K562 (cell line): Measurements from ENCODE around the gene CTIF. TPM values are rescaled to one million over a fixed set of nuclear protein-coding genes. Genes with fewer than 3 reads are reported as not detected.
A peak's percentile ranks its signal among the peaks of the same experiment; 100 is the strongest.

Experiments used
- ATAC-seq: fragments of 200-7000 bp; cut with Tn5 transposase; 3 replicates; pipeline ENCODE4 v1.9.1; 2020; ENCODE audit warnings: moderate library complexity
- BruUV-seq: library from RNA; stranded (reverse); fragments of 400-500 nt; replicated peaks from 2 replicates; lab custom pipeline; 2021; lab: Mats Ljungman, UMichigan
- CTCF ChIA-PET: fragments of 300-600 bp; formaldehyde crosslinking; extraction: SDS; loops from one replicate; lab custom pipeline; 2021; ENCODE audit warnings: low intra/inter-chr PET ratio; lab: Yijun Ruan, JAX
- POLR2A ChIA-PET: fragments of 300-600, 350-650 bp; sonication (Branson Sonifier 250); formaldehyde crosslinking; extraction: SDS; loops from one replicate; lab custom pipeline; 2021; ENCODE audit warnings: antibody characterized with exemption, inconsistent platforms; lab: Yijun Ruan, JAX
- DNase-seq, 4 experiments: peaks; one replicate each; pipeline versions ENCODE4 v3.0.0 to v3.0.0-alpha.2; 2011 to 2018; ENCODE audit warnings: low spot score in 3 of 4, mixed read lengths in 3 of 4; ENCODE audit errors: extremely low read depth in 1 of 4
- FAIRE-seq: peaks from 2 replicates; lab custom pipeline; 2011; peaks lifted over from hg19 to GRCh38; lab: Jason Lieb, UNC
- H2AFZ ChIP-seq: 2 replicates; pipeline ENCODE4 v1.6.0; 2011; ENCODE audit warnings: low read depth, low read length, control low read depth, inconsistent platforms
- H3K27ac ChIP-seq: fragments of 200-600 bp; 3 replicates; pipeline ENCODE4 v1.8.0; 2011; ENCODE audit warnings: low read depth, mild to moderate bottlenecking, control low read depth, inconsistent platforms, low read length, moderate library complexity, mixed read lengths; ENCODE audit errors: extremely low read depth
- H3K27me3 ChIP-seq, 2 experiments: fragments of 300-600 bp in 1 of 2; 2 replicates in 1 of 2; 3 replicates in 1 of 2; pipeline versions ENCODE4 v1.6.0 to v1.8.0; 2011; ENCODE audit warnings: inconsistent platforms in 2 of 2, low read length in 2 of 2, mild to moderate bottlenecking in 1 of 2, mixed read lengths in 1 of 2, moderate library complexity in 1 of 2; ENCODE audit not compliant: control insufficient read depth in 2 of 2, insufficient read depth in 2 of 2
- H3K36me3 ChIP-seq: fragments of 300-600 bp; 3 replicates; pipeline ENCODE4 v1.8.0; 2011; ENCODE audit warnings: mild to moderate bottlenecking, low read length, inconsistent platforms; ENCODE audit not compliant: control insufficient read depth, insufficient read depth
- H3K4me1 ChIP-seq, 2 experiments: fragments of 200-600 bp in 1 of 2; replicated peaks in 1 of 2; 2 replicates in 1 of 2; 3 replicates in 1 of 2; pipeline versions ENCODE4 v1.5.1 to v1.8.0; 2011; ENCODE audit warnings: inconsistent platforms in 2 of 2, low read length in 2 of 2, mild to moderate bottlenecking in 1 of 2, mixed read lengths in 1 of 2, moderate library complexity in 1 of 2; ENCODE audit not compliant: control insufficient read depth in 2 of 2, insufficient read depth in 2 of 2
- H3K4me2 ChIP-seq: 2 replicates; pipeline ENCODE4 v1.6.1; 2011; ENCODE audit warnings: low read length, control low read depth, inconsistent platforms, mixed read lengths; ENCODE audit not compliant: insufficient read depth
- H3K4me3 ChIP-seq: fragments of 200-600 bp; sonication (generic), shearing (Covaris generic); 2 replicates; pipeline ENCODE4 v1.5.1; 2016; ENCODE audit warnings: control low read depth, inconsistent platforms
- H3K79me2 ChIP-seq: fragments of 200-600 bp; 3 replicates; pipeline ENCODE4 v1.8.0; 2011; ENCODE audit warnings: low read length, inconsistent platforms; ENCODE audit not compliant: control insufficient read depth, insufficient read depth
- H3K9ac ChIP-seq, 2 experiments: 2 replicates each; pipeline versions ENCODE4 v1.6.0 to v1.6.1; 2011; ENCODE audit warnings: low read depth in 2 of 2, low read length in 2 of 2, control low read depth in 1 of 2, inconsistent platforms in 1 of 2, mild to moderate bottlenecking in 1 of 2, mixed read lengths in 1 of 2; ENCODE audit not compliant: insufficient read depth in 1 of 2
- H3K9me1 ChIP-seq: one replicate; pipeline ENCODE4 v1.6.0; 2011; ENCODE audit warnings: inconsistent platforms, mild to moderate bottlenecking, low read length, moderate library complexity; ENCODE audit not compliant: control insufficient read depth, insufficient read depth
- H3K9me3 ChIP-seq: replicated peaks from 2 replicates; pipeline ENCODE4 v1.5.1; 2011; ENCODE audit warnings: low read depth, low read length, inconsistent platforms; ENCODE audit not compliant: control insufficient read depth, insufficient read depth
- H4K20me1 ChIP-seq: replicated peaks from 2 replicates; pipeline ENCODE4 v1.6.1; 2011; ENCODE audit warnings: low read length, inconsistent platforms, mixed read lengths; ENCODE audit not compliant: control insufficient read depth, insufficient read depth
- CTBP1 ChIP-seq: fragments of 450-650 bp; IDR thresholded peaks from 2 replicates; pipeline ENCODE4 v1.6.1; 2016; ENCODE audit warnings: borderline replicate concordance
- ELF2 ChIP-seq: fragments of 250-450 bp; sonication (Bioruptor Pico); IDR thresholded peaks from 2 replicates; pipeline ENCODE4 v1.5.0; 2021; ENCODE audit warnings: mild to moderate bottlenecking
- GABPA ChIP-seq: fragments of 200-800 bp; sonication (Bioruptor generic); conservative IDR thresholded peaks from 2 replicates; pipeline ENCODE4 v1.6.1; 2016; ENCODE audit warnings: low read depth, missing genetic modification characterization, missing compliant biosample characterization
- PCBP2 ChIP-seq: fragments of 200-400 bp; formaldehyde crosslinking; IDR thresholded peaks from 2 replicates; pipeline ENCODE4 v1.6.1; 2018; ENCODE audit warnings: low read length, low read depth, mild to moderate bottlenecking, moderate library complexity; ENCODE audit not compliant: poor library complexity, severe bottlenecking
- RBBP5 ChIP-seq: fragments of 200-600 bp; sonication (generic); IDR thresholded peaks from 2 replicates; pipeline ENCODE4 v1.6.1; 2012; ENCODE audit warnings: borderline replicate concordance, mild to moderate bottlenecking, low read length, control low read depth, inconsistent platforms; ENCODE audit not compliant: insufficient read depth, poor library complexity, severe bottlenecking
- SMARCC2 ChIP-seq: fragments of 450-650 bp; IDR thresholded peaks from 2 replicates; pipeline ENCODE4 v1.6.1; 2017; ENCODE audit warnings: antibody characterized with exemption, moderate library complexity, mild to moderate bottlenecking, low read depth
- U2AF2 ChIP-seq: fragments of 200-400 bp; formaldehyde crosslinking; optimal IDR thresholded peaks from 2 replicates; pipeline ENCODE3; 2017; ENCODE audit warnings: low read depth, mild to moderate bottlenecking, low read length
- WGBS: fragments of 100-300 bp; shearing (Covaris generic); methylation state at CpG from one replicate; pipeline ENCODE4 v1.1.6; 2016; ENCODE audit warnings: low coverage, mixed read lengths; ENCODE audit not compliant: insufficient coverage; ENCODE audit errors: missing lambda C conversion rate; 5-methylcytosine and 5-hydroxymethylcytosine counted together
- in situ Hi-C: fragments of 300-500 bp; cut with MboI; formaldehyde crosslinking; loops from 4 replicates; pipeline ENCODE4 v1.15.0; 2018; ENCODE audit warnings: inconsistent platforms, mixed read lengths
- intact Hi-C: fragments of 100-400 bp; cut with micrococcal nuclease; formaldehyde crosslinking; loops from 2 replicates; pipeline ENCODE4 v1.14.2; 2022
- polyA plus RNA-seq, 8 experiments: library from polyadenylated mRNA; depleted of rRNA in 4 of 8; stranded (reverse) in 5 of 8; unstranded in 3 of 8; fragments of >200 nt; fragmentation: Nextera tagmentation in 2 of 8; fragmentation: Illumina TruSeq in 1 of 8; extraction: Ambion mirVana in 2 of 8; extraction: Trizol in 1 of 8; gene quantifications; 2 replicates each; pipeline versions ENCODE4 v1.2.1 to v1.2.3, GENCODE V29; 2011 to 2014; ENCODE audit warnings: inconsistent platforms in 1 of 8, missing spikeins in 1 of 8
- total RNA-seq, 7 experiments: library from RNA; depleted of rRNA in 6 of 7; stranded (reverse); fragments of >200 nt in 6 of 7; fragmentation: Illumina TruSeq in 2 of 7; extraction: Trizol in 2 of 7; gene quantifications; 2 replicates each; pipeline versions ENCODE4 v1.2.1 to v1.2.3, GENCODE V29; 2011 to 2021; ENCODE audit warnings: low replicate concordance in 1 of 7
- TF ChIP-seq, protein P1 (sequence below): sonication (generic); formaldehyde crosslinking; IDR thresholded peaks from 2 replicates; pipeline ENCODE4 v1.8.1; 2023; ENCODE audit warnings: mild to moderate bottlenecking, missing genetic modification reagents, moderate library complexity
- TF ChIP-seq, protein P2 (sequence below): fragments of 250-450 bp; sonication (Bioruptor Pico); IDR thresholded peaks from 2 replicates; pipeline ENCODE4 v1.4.0; 2020; ENCODE audit warnings: mild to moderate bottlenecking, moderate library complexity, borderline replicate concordance
- TF ChIP-seq, protein P3 (sequence below): sonication (generic); formaldehyde crosslinking; IDR thresholded peaks from 2 replicates; pipeline ENCODE4 v1.8.0; 2022; ENCODE audit warnings: mild to moderate bottlenecking, low read depth, missing genetic modification reagents

The CTIF gene
- total and polyA plus RNA-seq, 9 of the 15 experiments (the other 6 are each of a cell fraction or from before 2014, with no cell fraction given), result 0.17 to 11.5 (median 2.2) TPM

DNA sequence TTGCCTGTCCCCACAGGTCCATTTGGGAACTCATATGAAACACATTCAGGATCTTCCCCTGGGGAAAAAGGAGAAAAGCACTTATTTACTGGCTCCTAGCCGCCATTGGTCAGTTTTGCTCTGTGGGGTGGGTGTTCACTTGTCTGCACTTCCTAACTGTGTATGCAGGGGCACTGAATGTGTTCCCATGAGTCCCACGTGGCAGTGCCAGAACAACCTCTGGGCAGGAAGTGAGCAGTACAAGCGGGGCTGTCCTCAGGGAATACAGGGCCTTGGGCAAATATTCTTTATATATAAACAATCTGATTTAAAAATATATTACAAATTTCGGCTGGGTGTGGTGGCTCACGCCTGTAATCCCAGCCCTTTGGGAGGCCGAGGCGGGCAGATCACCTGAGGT, 21.8 kb upstream of the CTIF start:
- no peaks in the 10 kb centered on the region for H4K20me1 ChIP-seq
- no TSS peak for BruUV-seq
- POLR2A ChIA-PET, result no interaction called here
- H3K27ac ChIP-seq, result no peak overlapping the region
- H3K9ac ChIP-seq, result no peak overlapping the region
- no peaks in the 10 kb centered on the region for H3K4me1 ChIP-seq
- WGBS, result 13% methylated on average over 6 of the region's 7 CpGs
- H3K4me2 ChIP-seq, result no peak overlapping the region
- no peak for ATAC-seq
- H3K79me2 ChIP-seq, result no peaks in the 10 kb centered on the region
- H3K27me3 ChIP-seq, result peaks cover under 1 to 24% of the 10 kb centered on the region in 2 experiments; a peak in 3 of 5 replicates
- DNase-seq, result peak in 2 of 4 experiments; percentile 13 to 20
- H3K4me3 ChIP-seq, result no peak overlapping the region
- no peak overlapping the region for H2AFZ ChIP-seq
- H3K9me1 ChIP-seq, result no peaks in the 10 kb centered on the region
- H3K9me3 ChIP-seq, result no peaks in the 10 kb centered on the region
- CTCF ChIA-PET, result no interaction called here
- TF ChIP-seq PCBP2 (no peak), RBBP5 (no peak), U2AF2 (no peak), SMARCC2 (no peak), GABPA (tag) (no peak), CTBP1 (no peak), ELF2 (CRISPR knock-in tag) (no peak)
- TF ChIP-seq, protein P1, sequence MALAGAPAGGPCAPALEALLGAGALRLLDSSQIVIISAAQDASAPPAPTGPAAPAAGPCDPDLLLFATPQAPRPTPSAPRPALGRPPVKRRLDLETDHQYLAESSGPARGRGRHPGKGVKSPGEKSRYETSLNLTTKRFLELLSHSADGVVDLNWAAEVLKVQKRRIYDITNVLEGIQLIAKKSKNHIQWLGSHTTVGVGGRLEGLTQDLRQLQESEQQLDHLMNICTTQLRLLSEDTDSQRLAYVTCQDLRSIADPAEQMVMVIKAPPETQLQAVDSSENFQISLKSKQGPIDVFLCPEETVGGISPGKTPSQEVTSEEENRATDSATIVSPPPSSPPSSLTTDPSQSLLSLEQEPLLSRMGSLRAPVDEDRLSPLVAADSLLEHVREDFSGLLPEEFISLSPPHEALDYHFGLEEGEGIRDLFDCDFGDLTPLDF, result no peak
- TF ChIP-seq, protein P2, sequence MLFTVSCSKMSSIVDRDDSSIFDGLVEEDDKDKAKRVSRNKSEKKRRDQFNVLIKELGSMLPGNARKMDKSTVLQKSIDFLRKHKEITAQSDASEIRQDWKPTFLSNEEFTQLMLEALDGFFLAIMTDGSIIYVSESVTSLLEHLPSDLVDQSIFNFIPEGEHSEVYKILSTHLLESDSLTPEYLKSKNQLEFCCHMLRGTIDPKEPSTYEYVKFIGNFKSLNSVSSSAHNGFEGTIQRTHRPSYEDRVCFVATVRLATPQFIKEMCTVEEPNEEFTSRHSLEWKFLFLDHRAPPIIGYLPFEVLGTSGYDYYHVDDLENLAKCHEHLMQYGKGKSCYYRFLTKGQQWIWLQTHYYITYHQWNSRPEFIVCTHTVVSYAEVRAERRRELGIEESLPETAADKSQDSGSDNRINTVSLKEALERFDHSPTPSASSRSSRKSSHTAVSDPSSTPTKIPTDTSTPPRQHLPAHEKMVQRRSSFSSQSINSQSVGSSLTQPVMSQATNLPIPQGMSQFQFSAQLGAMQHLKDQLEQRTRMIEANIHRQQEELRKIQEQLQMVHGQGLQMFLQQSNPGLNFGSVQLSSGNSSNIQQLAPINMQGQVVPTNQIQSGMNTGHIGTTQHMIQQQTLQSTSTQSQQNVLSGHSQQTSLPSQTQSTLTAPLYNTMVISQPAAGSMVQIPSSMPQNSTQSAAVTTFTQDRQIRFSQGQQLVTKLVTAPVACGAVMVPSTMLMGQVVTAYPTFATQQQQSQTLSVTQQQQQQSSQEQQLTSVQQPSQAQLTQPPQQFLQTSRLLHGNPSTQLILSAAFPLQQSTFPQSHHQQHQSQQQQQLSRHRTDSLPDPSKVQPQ (CRISPR knock-in tag), result no peak
- TF ChIP-seq, protein P3, sequence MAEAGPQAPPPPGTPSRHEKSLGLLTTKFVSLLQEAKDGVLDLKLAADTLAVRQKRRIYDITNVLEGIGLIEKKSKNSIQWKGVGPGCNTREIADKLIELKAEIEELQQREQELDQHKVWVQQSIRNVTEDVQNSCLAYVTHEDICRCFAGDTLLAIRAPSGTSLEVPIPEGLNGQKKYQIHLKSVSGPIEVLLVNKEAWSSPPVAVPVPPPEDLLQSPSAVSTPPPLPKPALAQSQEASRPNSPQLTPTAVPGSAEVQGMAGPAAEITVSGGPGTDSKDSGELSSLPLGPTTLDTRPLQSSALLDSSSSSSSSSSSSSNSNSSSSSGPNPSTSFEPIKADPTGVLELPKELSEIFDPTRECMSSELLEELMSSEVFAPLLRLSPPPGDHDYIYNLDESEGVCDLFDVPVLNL (CRISPR knock-in tag), result no peak
- intact Hi-C loops, result no loop called here
- in situ Hi-C loops, result no loop called here
- no peak for FAIRE-seq
- H3K36me3 ChIP-seq, result no peaks in the 10 kb centered on the region
